Gastrocnemius medialis (tissue), 4 donors: ENCODE measurements around the gene TPK1. TPM values are rescaled to one million over a fixed set of nuclear protein-coding genes. Genes with fewer than 3 reads are reported as not detected.

Experiments used
- ATAC-seq, 2 donors: fragments of 150-250 bp; one replicate each; pipeline ENCODE4 v1.9.1; 2016
- DNase-seq, 2 donors: peaks; one replicate each; pipeline ENCODE4 v3.0.0-alpha.2; 2019
- H3K27ac ChIP-seq, 4 donors: fragments of 200-600 bp; sonication (generic); 1 replicate in 1 of 4; 2 replicates in 3 of 4; pipeline ENCODE4 v1.5.1; 2016 to 2018; ENCODE audit warnings: mild to moderate bottlenecking in 2 of 4, moderate library complexity in 1 of 4
- H3K27me3 ChIP-seq, 3 donors: fragments of 200-600 bp; sonication (generic) in 2 of 3; 1 replicate in 1 of 3; 2 replicates in 2 of 3; pipeline versions ENCODE4 v1.5.1 to v1.6.0; 2016 to 2019; ENCODE audit warnings: mild to moderate bottlenecking in 1 of 3, moderate library complexity in 1 of 3
- H3K36me3 ChIP-seq, 2 donors: fragments of 200-600 bp; sonication (generic) in 1 of 2; one replicate each; pipeline ENCODE4 v1.5.1; 2017 to 2018
- H3K4me1 ChIP-seq, 2 donors: fragments of 200-600 bp; sonication (generic) in 1 of 2; one replicate each; pipeline ENCODE4 v1.5.1; 2016 to 2017; ENCODE audit warnings: mild to moderate bottlenecking in 2 of 2
- H3K4me3 ChIP-seq, 4 donors: fragments of 200-600 bp; sonication (generic) in 3 of 4; 1 replicate in 1 of 4; 2 replicates in 3 of 4; pipeline ENCODE4 v1.5.1; 2016 to 2019; ENCODE audit warnings: mild to moderate bottlenecking in 2 of 4
- H3K9me3 ChIP-seq, 3 donors: fragments of 200-600 bp; sonication (generic) in 2 of 3; 1 replicate in 1 of 3; 2 replicates in 2 of 3; pipeline ENCODE4 v1.5.1; 2016 to 2019
- POLR2A ChIP-seq, 2 donors: fragments of 450-650 bp; IDR thresholded peaks; one replicate each; pipeline ENCODE4 v1.6.1; 2017; ENCODE audit warnings: antibody characterized with exemption in 2 of 2, mild to moderate bottlenecking in 2 of 2, moderate library complexity in 2 of 2
- in situ Hi-C, 4 donors: fragments of 200-750 bp; cut with MboI; loops; one replicate each; pipeline versions ENCODE4 v1.15.0 to v1.8.0; 2017; ENCODE audit warnings: low sequenced_read_pairs in 4 of 4
- intact Hi-C: fragments of 100-400 bp; cut with DNase I; formaldehyde crosslinking; loops from one replicate; pipeline ENCODE4 v1.15.1; 2023; ENCODE audit warnings: low total_unique reads
- total RNA-seq, 4 donors: library from RNA; depleted of rRNA; stranded (reverse); fragments of >200 nt; gene quantifications; one replicate each; pipeline versions ENCODE4 v1.1.0 to v1.2.3, GENCODE V29; 2016
- TF ChIP-seq, protein P1 (sequence below), 5 experiments: fragments of 450-650 bp in 3 of 5; fragments of 200-600 bp in 2 of 5; sonication (generic) in 2 of 5; IDR thresholded peaks in 4 of 5; conservative IDR thresholded peaks in 1 of 5; 1 replicate in 4 of 5; 2 replicates in 1 of 5; pipeline ENCODE4 v1.5.1; 2016 to 2019; ENCODE audit warnings: antibody characterized with exemption in 5 of 5, mild to moderate bottlenecking in 3 of 5, moderate library complexity in 3 of 5

Gene TPK1
- total RNA-seq: 1 to 10 TPM; 2.0 to 6.9 (median 2.7) TPM

- H3K27me3 ChIP-seq: no peaks in the 10 kb centered on the region
- ATAC-seq (peak; percentile 90 to 94), DNase-seq (peak; percentile 82 to 86)
- intact Hi-C loops: no loop called here
- no peaks in the 10 kb centered on the region for H3K9me3 ChIP-seq
- H3K4me3 ChIP-seq: peak within 1 kb of the TSS; percentile 58 to 80 (median 68)
- TF ChIP-seq POLR2A (IDR thresholded peaks at IDR 0.05): peak; percentile 69 to 81
- TF ChIP-seq, protein P1, sequence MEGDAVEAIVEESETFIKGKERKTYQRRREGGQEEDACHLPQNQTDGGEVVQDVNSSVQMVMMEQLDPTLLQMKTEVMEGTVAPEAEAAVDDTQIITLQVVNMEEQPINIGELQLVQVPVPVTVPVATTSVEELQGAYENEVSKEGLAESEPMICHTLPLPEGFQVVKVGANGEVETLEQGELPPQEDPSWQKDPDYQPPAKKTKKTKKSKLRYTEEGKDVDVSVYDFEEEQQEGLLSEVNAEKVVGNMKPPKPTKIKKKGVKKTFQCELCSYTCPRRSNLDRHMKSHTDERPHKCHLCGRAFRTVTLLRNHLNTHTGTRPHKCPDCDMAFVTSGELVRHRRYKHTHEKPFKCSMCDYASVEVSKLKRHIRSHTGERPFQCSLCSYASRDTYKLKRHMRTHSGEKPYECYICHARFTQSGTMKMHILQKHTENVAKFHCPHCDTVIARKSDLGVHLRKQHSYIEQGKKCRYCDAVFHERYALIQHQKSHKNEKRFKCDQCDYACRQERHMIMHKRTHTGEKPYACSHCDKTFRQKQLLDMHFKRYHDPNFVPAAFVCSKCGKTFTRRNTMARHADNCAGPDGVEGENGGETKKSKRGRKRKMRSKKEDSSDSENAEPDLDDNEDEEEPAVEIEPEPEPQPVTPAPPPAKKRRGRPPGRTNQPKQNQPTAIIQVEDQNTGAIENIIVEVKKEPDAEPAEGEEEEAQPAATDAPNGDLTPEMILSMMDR (IDR thresholded peaks at IDR 0.05 in 4 of 5, conservative IDR thresholded peaks at IDR 0.05 in 1 of 5): no peak
- peak within 1 kb of the TSS; percentile 83 to 90 (median 85) for H3K27ac ChIP-seq
- no peaks in the 10 kb centered on the region for H3K36me3 ChIP-seq
- H3K4me1 ChIP-seq: peaks cover 11 to 15% of the 10 kb centered on the region in 2 donors
- in situ Hi-C loops: no loop called here
Measured at GRCh38 chr7:144835652-144836544, at the start of gene TPK1. Gene TPK1, minus strand, starts transcription at chr7:144836053. Its CDS starts 451 bp downstream, at chr7:144835602.

GRCh38 chr7:144885478-144885877 lies 49.6 kb upstream of the TPK1 start:
- Histone ChIP-seq H3K27ac (no peak overlapping the region), H3K36me3 (no peaks in the 10 kb centered on the region), H3K27me3 (no peaks in the 10 kb centered on the region), H3K9me3 (no peaks in the 10 kb centered on the region), H3K4me1 (no peaks in the 10 kb centered on the region), H3K4me3 (no peak overlapping the region)
- ATAC-seq (no peak), DNase-seq (no peak)
- in situ Hi-C loops (no loop called here), intact Hi-C loops (no loop called here)
- TF ChIP-seq, protein P1 (IDR thresholded peaks at IDR 0.05 in 4 of 5, conservative IDR thresholded peaks at IDR 0.05 in 1 of 5): no peak
- no peak for TF ChIP-seq POLR2A (IDR thresholded peaks at IDR 0.05)

DNA sequence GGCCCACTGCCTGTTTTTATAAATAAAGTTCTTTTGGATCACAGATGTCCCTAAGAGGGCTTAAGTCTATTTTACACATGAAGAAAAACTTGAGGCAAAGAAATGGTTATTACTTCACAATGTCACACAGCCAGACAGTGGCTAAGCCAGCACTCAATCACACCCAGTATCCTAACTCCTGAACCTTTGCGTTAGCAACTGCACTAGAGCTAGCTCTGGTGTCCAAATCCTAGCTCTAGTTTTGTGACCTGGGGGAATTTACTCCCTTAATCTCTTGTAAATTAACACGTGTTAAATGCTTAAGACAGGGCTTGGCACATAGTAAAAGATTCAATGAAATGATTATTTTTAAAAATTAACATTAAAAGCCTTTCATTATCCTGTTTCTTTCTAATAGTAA lies 49.0 kb upstream of the TPK1 start:
- ATAC-seq: no peak
- Histone ChIP-seq H3K4me3 (no peak overlapping the region), H3K9me3 (no peaks in the 10 kb centered on the region), H3K4me1 (no peaks in the 10 kb centered on the region), H3K27me3 (no peaks in the 10 kb centered on the region), H3K36me3 (no peaks in the 10 kb centered on the region), H3K27ac (no peak overlapping the region)
- in situ Hi-C loops (no loop called here), intact Hi-C loops (no loop called here)
- TF ChIP-seq POLR2A (IDR thresholded peaks at IDR 0.05): no peak
- TF ChIP-seq, protein P1 (IDR thresholded peaks at IDR 0.05 in 4 of 5, conservative IDR thresholded peaks at IDR 0.05 in 1 of 5): no peak
- no peak for DNase-seq

DNA sequence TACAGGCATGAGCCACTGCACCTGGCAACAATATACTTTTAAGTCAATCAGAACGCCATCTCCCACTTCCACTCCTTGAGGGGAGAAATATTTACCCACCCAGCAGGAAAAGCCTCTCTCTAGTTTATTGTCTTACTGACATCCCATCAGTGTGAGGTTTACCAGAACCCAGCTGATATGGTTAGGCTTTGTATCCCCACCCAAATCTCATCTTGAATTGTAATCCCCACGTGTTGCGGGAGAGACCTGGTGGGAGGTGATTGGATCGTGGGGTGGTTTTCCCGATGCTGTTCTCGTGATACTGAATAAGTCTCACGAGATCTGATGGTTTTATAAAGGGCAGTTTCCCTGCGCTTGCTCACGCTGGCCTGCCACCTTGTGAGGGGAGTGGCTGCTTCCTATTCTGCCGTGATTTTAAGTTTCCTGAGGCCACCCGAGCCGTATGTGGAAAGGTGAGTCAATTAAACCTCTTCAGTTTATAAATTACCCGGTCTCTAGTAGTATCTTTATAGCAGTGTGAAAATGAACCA lies 37.5 kb upstream of the TPK1 start:
- in situ Hi-C loops (no loop called here), intact Hi-C loops (no loop called here)
- no peaks in the 10 kb centered on the region for H3K4me1 ChIP-seq
- no peaks in the 10 kb centered on the region for H3K36me3 ChIP-seq
- no peak for TF ChIP-seq POLR2A (IDR thresholded peaks at IDR 0.05)
- TF ChIP-seq, protein P1 (IDR thresholded peaks at IDR 0.05 in 4 of 5, conservative IDR thresholded peaks at IDR 0.05 in 1 of 5): no peak
- DNase-seq: no peak
- no peaks in the 10 kb centered on the region for H3K27me3 ChIP-seq
- no peak for ATAC-seq
- no peak overlapping the region for H3K4me3 ChIP-seq
- no peak overlapping the region for H3K27ac ChIP-seq
- H3K9me3 ChIP-seq: no peaks in the 10 kb centered on the region
